GM23338 (cell line): Measurements from ENCODE around the gene ABL2. TPM values are rescaled to one million over a fixed set of nuclear protein-coding genes. Genes with fewer than 3 reads are reported as not detected.
"Not testable (repeated sequence)": the region's sequence is repeated elsewhere in the genome, so short reads cannot be mapped to it uniquely, and the experiment has no call there.

Experiments used
- ATAC-seq: fragments of 200-7000 bp; cut with Tn5 transposase; 3 replicates; pipeline ENCODE4 v1.9.1; 2020
- DNase-seq: peaks from one replicate; pipeline ENCODE4 v3.0.0-alpha.2; 2015; ENCODE audit warnings: low spot score
- H2AFZ ChIP-seq: fragments of 200-600 bp; sonication (generic); 2 replicates; pipeline ENCODE4 v1.8.0; 2016; ENCODE audit warnings: antibody characterized with exemption, mild to moderate bottlenecking, moderate library complexity
- H3F3A ChIP-seq: fragments of 200-600 bp; sonication (generic); replicated peaks from 2 replicates; pipeline ENCODE4 v1.8.0; 2017; ENCODE audit warnings: antibody characterized with exemption, mixed run types, low read depth
- H3K27ac ChIP-seq: fragments of 200-600 bp; sonication (generic); 2 replicates; pipeline ENCODE4 v1.6.1; 2016; ENCODE audit warnings: low read depth
- H3K27me3 ChIP-seq: fragments of 200-600 bp; sonication (generic); 2 replicates; pipeline ENCODE4 v1.8.0; 2016; ENCODE audit warnings: mild to moderate bottlenecking, mixed run types, moderate library complexity; ENCODE audit not compliant: insufficient read depth
- H3K36me3 ChIP-seq: fragments of 200-600 bp; sonication (generic); 2 replicates; pipeline ENCODE4 v1.8.0; 2016; ENCODE audit warnings: mild to moderate bottlenecking; ENCODE audit not compliant: insufficient read depth
- H3K4me1 ChIP-seq: fragments of 200-600 bp; sonication (generic); 2 replicates; pipeline ENCODE4 v1.8.0; 2016; ENCODE audit warnings: mild to moderate bottlenecking, moderate library complexity; ENCODE audit not compliant: insufficient read depth
- H3K4me2 ChIP-seq: fragments of 200-600 bp; sonication (generic); 2 replicates; pipeline ENCODE4 v1.7.1; 2017; ENCODE audit warnings: mixed run types
- H3K4me3 ChIP-seq: fragments of 200-600 bp; sonication (generic); 2 replicates; pipeline ENCODE4 v1.6.1; 2016; ENCODE audit warnings: mixed run types
- H3K79me2 ChIP-seq: fragments of 200-600 bp; sonication (generic); replicated peaks from 2 replicates; pipeline ENCODE4 v1.8.0; 2017; ENCODE audit warnings: mild to moderate bottlenecking; ENCODE audit not compliant: insufficient read depth
- H3K9me2 ChIP-seq: fragments of 200-600 bp; sonication (generic); 2 replicates; pipeline ENCODE4 v1.8.0; 2017; ENCODE audit not compliant: insufficient read depth
- H4K20me1 ChIP-seq: fragments of 200-600 bp; sonication (generic); replicated peaks from 2 replicates; pipeline ENCODE4 v1.8.0; 2017; ENCODE audit warnings: mild to moderate bottlenecking; ENCODE audit not compliant: insufficient read depth
- H3K27ac Mint-ChIP-seq: 2 replicates; pipeline ENCODE4 v1.8.0; 2020; ENCODE audit warnings: inconsistent platforms, mild to moderate bottlenecking, moderate library complexity, mixed read lengths
- H3K27me3 Mint-ChIP-seq: 3 replicates; pipeline ENCODE4 v1.8.0; 2022; ENCODE audit warnings: low read depth, mild to moderate bottlenecking, moderate library complexity, mixed read lengths, inconsistent platforms; ENCODE audit not compliant: insufficient read depth, poor library complexity
- H3K36me3 Mint-ChIP-seq: 3 replicates; pipeline ENCODE4 v1.8.0; 2021; ENCODE audit warnings: low read depth, mild to moderate bottlenecking, inconsistent platforms, moderate library complexity, mixed read lengths
- H3K4me1 Mint-ChIP-seq: 3 replicates; pipeline ENCODE4 v1.8.0; 2020; ENCODE audit warnings: mild to moderate bottlenecking, inconsistent platforms, mixed read lengths
- H3K4me3 Mint-ChIP-seq: 3 replicates; pipeline ENCODE4 v1.8.0; 2021; ENCODE audit warnings: moderate library complexity, mild to moderate bottlenecking, inconsistent platforms, mixed read lengths
- H3K9me3 Mint-ChIP-seq: 3 replicates; pipeline ENCODE4 v1.8.0; 2020; ENCODE audit warnings: moderate library complexity, mild to moderate bottlenecking, inconsistent platforms, mixed read lengths
- CREB1 ChIP-seq: fragments of 250-450 bp; sonication (Bioruptor Pico); IDR thresholded peaks from 2 replicates; pipeline ENCODE4 v1.5.0; 2020; ENCODE audit warnings: low read depth, mild to moderate bottlenecking, moderate library complexity
- CTCF ChIP-seq, 2 experiments: fragments of 200-600 bp in 1 of 2; sonication (generic) in 1 of 2; conservative IDR thresholded peaks; 2 replicates each; pipeline versions ENCODE4 v1.5.1 to v1.6.1; 2016 to 2017; ENCODE audit warnings: antibody characterized with exemption in 2 of 2, low read depth in 2 of 2, mild to moderate bottlenecking in 2 of 2, moderate library complexity in 1 of 2
- EZH2phosphoT487 ChIP-seq: fragments of 200-600 bp; sonication (generic); IDR thresholded peaks from one replicate; pipeline ENCODE4 v1.8.1; 2018; ENCODE audit warnings: antibody characterized with exemption; ENCODE audit not compliant: unreplicated experiment
- NANOG ChIP-seq: IDR thresholded peaks from 2 replicates; pipeline ENCODE4 v1.6.1; 2016; ENCODE audit warnings: antibody characterized with exemption, borderline replicate concordance
- POLR2AphosphoS5 ChIP-seq: IDR thresholded peaks from 2 replicates; pipeline ENCODE4 v1.6.1; 2016; ENCODE audit warnings: antibody characterized with exemption, low read depth
- REST ChIP-seq: IDR thresholded peaks from one replicate; pipeline ENCODE4 v1.6.1; 2018; ENCODE audit warnings: antibody characterized with exemption; ENCODE audit not compliant: unreplicated experiment
- STAT1 ChIP-seq: IDR thresholded peaks from one replicate; pipeline ENCODE4 v1.6.1; 2016; ENCODE audit warnings: antibody characterized with exemption; ENCODE audit not compliant: unreplicated experiment
- ZNF114 ChIP-seq: fragments of 250-450 bp; sonication (Bioruptor Pico); IDR thresholded peaks from 2 replicates; pipeline ENCODE4 v1.5.0; 2020; ENCODE audit warnings: mild to moderate bottlenecking, moderate library complexity
- polyA plus RNA-seq: library from polyadenylated mRNA; unstranded; fragments of >200 nt; fragmentation: Nextera tagmentation; extraction: Ambion mirVana; gene quantifications from 2 replicates; pipeline ENCODE4 v1.2.1, GENCODE V29; 2016
- total RNA-seq: library from RNA; depleted of rRNA; stranded (reverse); fragments of >200 nt; shearing (Covaris generic); gene quantifications from 2 replicates; pipeline ENCODE4 v1.2.3, GENCODE V29; 2014

ABL2 gene
- total and polyA plus RNA-seq, 2 experiments from 2014 or later: 5.8 to 22.7 TPM

GRCh38 chr1:179247923-179248322, 18.4 kb upstream of the ABL2 start (continued):
- TF ChIP-seq REST (no peak), POLR2AphosphoS5 (no peak)

- H3K4me2 ChIP-seq, H2AFZ ChIP-seq, H3K9me3 Mint-ChIP-seq, H3F3A ChIP-seq, H3K27ac ChIP-seq, H3K36me3 Mint-ChIP-seq, H3K27me3 Mint-ChIP-seq, H3K79me2 ChIP-seq, DNase-seq, H3K27ac Mint-ChIP-seq, H3K4me1 ChIP-seq, H3K4me1 Mint-ChIP-seq, H3K4me3 ChIP-seq, ATAC-seq, H3K4me3 Mint-ChIP-seq, H3K9me2 ChIP-seq, H4K20me1 ChIP-seq, H3K27me3 ChIP-seq, H3K36me3 ChIP-seq: not testable (repeated sequence)
These were observed 15.9 kb upstream of the ABL2 start for GRCh38 chr1:179245426-179245825.

GRCh38 chr1:179241530-179242097, 12.1 kb upstream of the ABL2 start:
- Histone ChIP-seq H3K27me3 (no peaks in the 10 kb centered on the region), H3K79me2 (no peaks in the 10 kb centered on the region), H4K20me1 (no peaks in the 10 kb centered on the region), H2AFZ (no peak overlapping the region), H3K4me3 (no peak overlapping the region), H3K4me2 (no peak overlapping the region), H3K9me2 (no peaks in the 10 kb centered on the region), H3F3A (no peaks in the 10 kb centered on the region), H3K27ac (no peak overlapping the region), H3K36me3 (no peaks in the 10 kb centered on the region), H3K4me1 (no peaks in the 10 kb centered on the region)
- Mint-ChIP-seq H3K27me3 (peaks cover 3% of the 10 kb centered on the region), H3K36me3 (no peaks in the 10 kb centered on the region), H3K4me1 (no peaks in the 10 kb centered on the region; the same call in 2 of the 3 replicates), H3K4me3 (no peak overlapping the region), H3K9me3 (no peaks in the 10 kb centered on the region), H3K27ac (no peak overlapping the region)
- DNase-seq (no peak), ATAC-seq (peak; percentile 28; the same call in 2 of the 3 replicates)
- TF ChIP-seq POLR2AphosphoS5: no peak
- TF ChIP-seq CTCF (conservative IDR thresholded peaks at IDR 0.05; ENCODE audit: low read depth in 2 of 2): no peak
- no peak for TF ChIP-seq ZNF114 (CRISPR knock-in tag)
- no peak for TF ChIP-seq STAT1
- TF ChIP-seq REST: no peak
- no peak for TF ChIP-seq CREB1 (CRISPR knock-in tag)
- no peak for TF ChIP-seq NANOG
- TF ChIP-seq EZH2phosphoT487: no peak
